Caco-2 (cell line): ENCODE results near the gene CD58. TPM values are rescaled to one million over a fixed set of nuclear protein-coding genes. Genes with fewer than 3 reads are reported as not detected.

ENCODE experiments used
- BruUV-seq: library from RNA; stranded (reverse); fragments of 400-500 nt; replicated peaks from 2 replicates; lab custom pipeline; 2021; lab: Mats Ljungman, UMichigan
- CTCF ChIA-PET: fragments of 300-600 bp; sonication (Branson Sonifier 250); formaldehyde crosslinking; loops from one replicate; lab custom pipeline; 2022; ENCODE audit warnings: antibody characterized with exemption; lab: Charles Lee
- POLR2A ChIA-PET: fragments of 300-600 bp; sonication (Branson Sonifier 250); formaldehyde crosslinking; loops from one replicate; lab custom pipeline; 2022; ENCODE audit warnings: antibody characterized with exemption; lab: Charles Lee
- DNase-seq, 2 experiments: peaks; one replicate each; pipeline versions ENCODE4 v3.0.0 to v3.0.0-alpha.2; 2020 to 2022
- H3K27me3 ChIP-seq: replicated peaks from 2 replicates; pipeline ENCODE4 v1.6.0; 2011; ENCODE audit warnings: low read length; ENCODE audit not compliant: control insufficient read depth, insufficient read depth
- H3K36me3 ChIP-seq: 2 replicates; pipeline ENCODE4 v1.5.1; 2011; ENCODE audit warnings: low read length; ENCODE audit not compliant: control insufficient read depth, insufficient read depth
- H3K4me1 ChIP-seq: fragments of 250-450 bp; sonication (Bioruptor Pico); 2 replicates; pipeline ENCODE4 v1.5.1; 2020; ENCODE audit warnings: mild to moderate bottlenecking
- H3K4me3 ChIP-seq: 2 replicates; pipeline ENCODE4 v1.5.1; 2011; ENCODE audit warnings: low read depth, mild to moderate bottlenecking, control low read depth, low read length
- H3K9me3 ChIP-seq: fragments of 250-450 bp; sonication (Bioruptor Pico); 2 replicates; pipeline ENCODE4 v1.5.1; 2020; ENCODE audit warnings: mild to moderate bottlenecking, moderate library complexity
- H3K27ac Mint-ChIP-seq: one replicate; pipeline ENCODE4 v1.8.0; 2022; ENCODE audit warnings: mixed read lengths; ENCODE audit not compliant: unreplicated experiment
- H3K27me3 Mint-ChIP-seq: one replicate; pipeline ENCODE4 v1.8.0; 2022; ENCODE audit warnings: mixed read lengths; ENCODE audit not compliant: insufficient read depth, unreplicated experiment
- H3K36me3 Mint-ChIP-seq: one replicate; pipeline ENCODE4 v1.8.0; 2022; ENCODE audit warnings: mild to moderate bottlenecking, mixed read lengths; ENCODE audit not compliant: insufficient read depth, unreplicated experiment
- H3K4me1 Mint-ChIP-seq: one replicate; pipeline ENCODE4 v1.8.0; 2022; ENCODE audit warnings: low read depth, mixed read lengths; ENCODE audit not compliant: unreplicated experiment
- H3K4me3 Mint-ChIP-seq: one replicate; pipeline ENCODE4 v1.8.0; 2022; ENCODE audit warnings: mild to moderate bottlenecking, moderate library complexity, mixed read lengths; ENCODE audit not compliant: unreplicated experiment
- H3K9me3 Mint-ChIP-seq: one replicate; pipeline ENCODE4 v1.8.0; 2022; ENCODE audit warnings: mixed read lengths; ENCODE audit not compliant: unreplicated experiment
- intact Hi-C: fragments of 100-400 bp; cut with micrococcal nuclease; formaldehyde crosslinking; loops from one replicate; pipeline ENCODE4 v1.10.0; 2022; ENCODE audit not compliant: unreplicated experiment
- total RNA-seq: library from RNA; stranded (reverse); gene quantifications from 2 replicates; pipeline ENCODE4 v1.2.3, GENCODE V29; 2022
- TF ChIP-seq, protein P1 (sequence below), 2 experiments: fragments of 200-600 bp in 1 of 2; IDR thresholded peaks; 1 replicate in 1 of 2; 2 replicates in 1 of 2; pipeline versions ENCODE4 v1.5.1 to v1.8.0; 2011 to 2022; ENCODE audit warnings: antibody characterized with exemption in 1 of 2, control low read depth in 1 of 2, inconsistent platforms in 1 of 2, low read depth in 1 of 2, low read length in 1 of 2, mild to moderate bottlenecking in 1 of 2, moderate library complexity in 1 of 2; ENCODE audit not compliant: insufficient read depth in 1 of 2, severe bottlenecking in 1 of 2, unreplicated experiment in 1 of 2

Gene CD58
- total RNA-seq, 1 experiment from 2014 or later = 5.6 TPM

DNA sequence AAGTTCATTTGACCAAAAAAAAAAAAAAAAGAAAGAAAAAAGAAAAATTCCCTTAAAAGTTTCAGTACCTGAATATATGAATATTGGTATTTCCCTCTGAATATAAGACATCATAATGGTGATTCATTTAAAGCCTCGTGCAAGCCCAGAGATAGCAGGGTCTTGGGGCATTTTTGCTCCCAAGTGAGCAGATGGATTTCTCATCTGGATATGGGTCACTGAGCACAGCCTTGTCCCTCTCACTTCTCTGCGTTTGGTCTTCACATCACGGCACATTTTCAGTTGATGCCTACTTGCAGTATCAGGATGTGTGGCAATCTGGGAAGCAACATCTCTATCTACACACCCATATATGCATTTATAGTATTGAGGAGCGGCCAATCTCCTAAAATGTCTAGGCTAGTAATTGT, 12.7 kb downstream of the CD58 start:
- H3K9me3 Mint-ChIP-seq = peaks cover 12% of the 10 kb centered on the region
- POLR2A ChIA-PET = no interaction called here
- no TSS peak for BruUV-seq
- no peak overlapping the region for H3K4me3 Mint-ChIP-seq
- no peaks in the 10 kb centered on the region for H3K4me1 Mint-ChIP-seq
- H3K27me3 Mint-ChIP-seq = no peaks in the 10 kb centered on the region
- H3K36me3 ChIP-seq = no peaks in the 10 kb centered on the region
- TF ChIP-seq, protein P1, sequence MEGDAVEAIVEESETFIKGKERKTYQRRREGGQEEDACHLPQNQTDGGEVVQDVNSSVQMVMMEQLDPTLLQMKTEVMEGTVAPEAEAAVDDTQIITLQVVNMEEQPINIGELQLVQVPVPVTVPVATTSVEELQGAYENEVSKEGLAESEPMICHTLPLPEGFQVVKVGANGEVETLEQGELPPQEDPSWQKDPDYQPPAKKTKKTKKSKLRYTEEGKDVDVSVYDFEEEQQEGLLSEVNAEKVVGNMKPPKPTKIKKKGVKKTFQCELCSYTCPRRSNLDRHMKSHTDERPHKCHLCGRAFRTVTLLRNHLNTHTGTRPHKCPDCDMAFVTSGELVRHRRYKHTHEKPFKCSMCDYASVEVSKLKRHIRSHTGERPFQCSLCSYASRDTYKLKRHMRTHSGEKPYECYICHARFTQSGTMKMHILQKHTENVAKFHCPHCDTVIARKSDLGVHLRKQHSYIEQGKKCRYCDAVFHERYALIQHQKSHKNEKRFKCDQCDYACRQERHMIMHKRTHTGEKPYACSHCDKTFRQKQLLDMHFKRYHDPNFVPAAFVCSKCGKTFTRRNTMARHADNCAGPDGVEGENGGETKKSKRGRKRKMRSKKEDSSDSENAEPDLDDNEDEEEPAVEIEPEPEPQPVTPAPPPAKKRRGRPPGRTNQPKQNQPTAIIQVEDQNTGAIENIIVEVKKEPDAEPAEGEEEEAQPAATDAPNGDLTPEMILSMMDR (IDR thresholded peaks at IDR 0.05; ENCODE audit: insufficient read depth in 1 of 2, low read depth in 1 of 2, low read length in 1 of 2, severe bottlenecking in 1 of 2, unreplicated experiment in 1 of 2) = no peak
- H3K27ac Mint-ChIP-seq = no peak overlapping the region
- no peaks in the 10 kb centered on the region for H3K27me3 ChIP-seq
- CTCF ChIA-PET = no interaction called here
- H3K4me1 ChIP-seq = no peaks in the 10 kb centered on the region
- intact Hi-C loops = no loop called here
- no peak for DNase-seq
- H3K36me3 Mint-ChIP-seq = no peaks in the 10 kb centered on the region
- H3K9me3 ChIP-seq = no peaks in the 10 kb centered on the region
- H3K4me3 ChIP-seq = no peak overlapping the region

DNA sequence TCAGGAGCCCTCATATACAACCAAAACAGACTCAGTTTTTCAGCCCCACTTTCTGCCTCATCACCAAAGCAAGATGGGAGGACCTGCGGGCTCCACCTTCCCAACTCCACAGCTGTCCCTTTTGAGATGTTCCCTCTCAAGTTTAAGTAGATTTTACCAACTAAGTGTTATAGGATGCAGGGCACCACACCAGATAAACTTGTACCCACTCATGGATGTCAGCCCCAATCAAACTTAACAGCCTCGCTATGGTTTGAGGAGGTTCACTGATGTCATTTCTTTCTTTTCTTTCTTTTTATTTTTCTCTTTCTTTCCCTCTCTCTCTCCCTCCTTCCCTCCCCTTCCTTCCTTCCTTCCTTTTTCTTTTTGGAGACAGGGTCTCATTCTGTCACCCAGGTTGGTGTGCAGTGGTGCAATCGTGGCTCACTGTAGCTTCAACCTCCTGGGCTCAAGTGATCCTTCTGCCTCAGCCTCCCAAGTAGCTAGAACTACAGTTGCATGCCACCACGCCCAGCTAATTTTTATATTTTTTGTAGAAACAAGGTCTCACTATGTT, 13.4 kb downstream of the CD58 start:
- intact Hi-C loops = no loop called here
- no peak overlapping the region for H3K4me3 Mint-ChIP-seq
- no peaks in the 10 kb centered on the region for H3K27me3 Mint-ChIP-seq
- no peak overlapping the region for H3K27ac Mint-ChIP-seq
- no TSS peak for BruUV-seq
- H3K4me3 ChIP-seq = no peak overlapping the region
- H3K9me3 ChIP-seq = no peaks in the 10 kb centered on the region
- no peaks in the 10 kb centered on the region for H3K36me3 ChIP-seq
- TF ChIP-seq, protein P1 (IDR thresholded peaks at IDR 0.05; ENCODE audit: insufficient read depth in 1 of 2, low read depth in 1 of 2, low read length in 1 of 2, severe bottlenecking in 1 of 2, unreplicated experiment in 1 of 2) = no peak
- no peak for DNase-seq
- no peaks in the 10 kb centered on the region for H3K27me3 ChIP-seq
- no peaks in the 10 kb centered on the region for H3K36me3 Mint-ChIP-seq
- H3K4me1 Mint-ChIP-seq = no peaks in the 10 kb centered on the region
- peaks cover 5% of the 10 kb centered on the region for H3K9me3 Mint-ChIP-seq
- no peaks in the 10 kb centered on the region for H3K4me1 ChIP-seq
- ChIA-PET CTCF (no interaction called here), POLR2A (no interaction called here)

DNA sequence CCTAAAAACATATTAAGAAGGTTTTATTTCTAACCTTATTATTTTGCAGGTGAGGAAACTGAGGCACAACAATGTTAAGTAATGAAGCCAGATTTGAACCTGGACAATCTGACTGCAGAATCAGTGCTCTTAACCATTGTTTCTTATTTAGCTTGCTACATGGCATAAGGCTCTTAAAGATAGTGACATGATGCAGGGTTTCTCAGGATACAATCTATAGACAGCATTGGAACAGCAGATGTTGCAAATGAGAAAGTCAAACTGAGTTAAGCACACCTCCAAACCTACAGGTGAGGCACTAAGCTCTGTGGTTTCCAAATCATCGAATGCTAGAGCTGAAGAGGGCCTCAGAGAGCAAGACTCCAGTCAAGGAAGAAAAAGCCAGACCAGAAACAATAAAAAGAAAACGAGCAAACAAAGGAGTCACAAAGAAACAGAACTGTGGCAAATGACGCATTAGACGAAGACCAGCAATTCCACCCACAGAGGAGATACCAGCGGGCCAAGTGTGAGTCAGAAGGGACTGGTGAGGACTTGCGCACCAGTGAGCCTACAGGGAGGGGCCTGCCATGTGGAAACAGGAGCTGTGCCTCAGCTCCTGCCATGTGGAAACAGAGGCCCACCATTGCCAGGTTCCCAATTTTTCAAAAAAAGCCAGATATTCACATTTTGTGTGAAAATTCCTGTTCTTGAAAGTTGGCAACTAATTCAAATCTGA, 14.4 kb downstream of the CD58 start:
- DNase-seq = no peak
- no TSS peak for BruUV-seq
- Mint-ChIP-seq H3K36me3 (no peaks in the 10 kb centered on the region), H3K4me3 (no peak overlapping the region), H3K9me3 (no peaks in the 10 kb centered on the region), H3K4me1 (no peaks in the 10 kb centered on the region), H3K27me3 (no peaks in the 10 kb centered on the region), H3K27ac (no peak overlapping the region)
- intact Hi-C loops = no loop called here
- no peaks in the 10 kb centered on the region for H3K9me3 ChIP-seq
- no peaks in the 10 kb centered on the region for H3K36me3 ChIP-seq
- no peaks in the 10 kb centered on the region for H3K4me1 ChIP-seq
- TF ChIP-seq, protein P1 (IDR thresholded peaks at IDR 0.05; ENCODE audit: insufficient read depth in 1 of 2, low read depth in 1 of 2, low read length in 1 of 2, severe bottlenecking in 1 of 2, unreplicated experiment in 1 of 2) = no peak
- CTCF ChIA-PET = no interaction called here
- H3K4me3 ChIP-seq = no peak overlapping the region
- POLR2A ChIA-PET = interaction anchor here (0.6 kb wide), 1 partner anchor 139 kb away, joined by 3 read pairs; no protein-coding TSS in a partner anchor
- H3K27me3 ChIP-seq = no peaks in the 10 kb centered on the region
